Skeletal muscle satellite cell (primary cell): ENCODE results near the gene IL15.
A peak's percentile ranks its signal among the peaks of the same experiment; 100 is the strongest.

Source experiments
- H3K27me3 ChIP-seq: 2 replicates; pipeline ENCODE4 v1.7.0; 2013; ENCODE audit warnings: low read length; ENCODE audit not compliant: control insufficient read depth, insufficient read depth
- H3K36me3 ChIP-seq: 2 replicates; pipeline ENCODE4 v1.7.0; 2013; ENCODE audit warnings: mild to moderate bottlenecking, control low read depth, low read length; ENCODE audit not compliant: insufficient read depth
- H3K4me1 ChIP-seq: 2 replicates; pipeline ENCODE4 v1.7.0; 2013; ENCODE audit warnings: low read length; ENCODE audit not compliant: control insufficient read depth, insufficient read depth
- H3K4me2 ChIP-seq: 2 replicates; pipeline ENCODE4 v1.7.0; 2013; ENCODE audit warnings: mild to moderate bottlenecking, low read length
- H3K4me3 ChIP-seq: 2 replicates; pipeline ENCODE4 v1.7.0; 2013; ENCODE audit warnings: low read length
- H3K9ac ChIP-seq: 2 replicates; pipeline ENCODE4 v1.7.0; 2013; ENCODE audit warnings: mild to moderate bottlenecking, low read depth, low read length, moderate library complexity
- H3K9me3 ChIP-seq: replicated peaks from 2 replicates; pipeline ENCODE4 v1.7.0; 2013; ENCODE audit warnings: mild to moderate bottlenecking, control low read depth, low read length

Gene IL15

DNA sequence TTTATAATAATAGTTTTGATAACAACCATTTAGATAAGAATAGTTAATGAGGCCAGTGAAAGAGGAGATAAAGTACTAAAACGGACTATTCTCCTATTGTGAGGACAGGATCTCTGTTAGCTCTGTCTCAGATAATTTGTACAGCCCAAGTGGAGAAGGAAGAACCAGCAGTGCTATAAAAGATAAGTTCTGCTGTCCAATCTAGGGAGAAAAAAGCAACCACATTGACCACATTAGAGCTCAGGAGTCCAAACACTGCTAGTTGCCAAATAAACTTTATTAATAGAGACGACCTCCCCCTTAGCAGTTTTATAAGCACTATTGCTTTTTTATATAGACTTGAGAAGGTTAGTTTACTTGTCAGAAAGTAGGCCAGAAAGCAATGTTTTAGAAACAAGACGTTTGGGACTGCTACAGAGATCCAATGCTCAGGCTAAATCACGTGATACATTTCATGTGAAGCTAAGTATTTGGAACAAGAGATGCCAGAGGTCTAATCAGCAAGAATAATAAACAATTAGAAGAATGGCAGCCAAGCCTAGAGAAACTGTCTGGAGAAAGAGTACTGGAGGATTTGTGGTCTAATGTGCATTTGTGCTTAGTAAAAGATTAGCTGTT lies 15.9 kb downstream of the IL15 start:
- Histone ChIP-seq H3K9me3 (no peaks in the 10 kb centered on the region), H3K36me3 (no peaks in the 10 kb centered on the region), H3K9ac (no peak overlapping the region), H3K4me3 (no peak overlapping the region), H3K4me1 (peaks cover 20% of the 10 kb centered on the region), H3K27me3 (no peaks in the 10 kb centered on the region), H3K4me2 (peak overlapping the region; percentile 0)

- Histone ChIP-seq H3K27me3 (no peaks in the 10 kb centered on the region), H3K9ac (no peak overlapping the region), H3K4me2 (no peak overlapping the region), H3K9me3 (no peaks in the 10 kb centered on the region), H3K4me1 (peaks cover 12% of the 10 kb centered on the region), H3K36me3 (no peaks in the 10 kb centered on the region), H3K4me3 (no peak overlapping the region)
Observed at GRCh38 chr4:141654098-141654497, 17.7 kb downstream of the IL15 start.

DNA sequence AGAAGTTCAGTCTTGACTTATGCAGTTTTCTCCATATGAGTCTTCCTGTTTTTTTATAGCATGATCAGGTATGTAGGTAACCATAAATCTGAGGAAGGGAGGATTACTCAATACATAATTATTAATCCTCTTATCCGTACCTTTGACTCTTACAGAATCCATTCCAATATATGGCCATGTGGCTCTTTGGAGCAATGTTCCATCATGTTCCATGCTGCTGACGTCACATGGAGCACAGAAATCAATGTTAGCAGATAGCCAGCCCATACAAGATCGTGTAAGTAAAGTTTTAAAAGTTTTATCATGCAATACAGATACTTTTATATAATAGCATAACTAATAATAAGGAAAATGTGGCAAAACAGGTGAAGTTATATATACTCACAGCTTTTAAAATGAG lies 19.6 kb downstream of the IL15 start:
- Histone ChIP-seq H3K4me2 (no peak overlapping the region), H3K4me3 (no peak overlapping the region), H3K4me1 (peaks cover 12% of the 10 kb centered on the region)

DNA sequence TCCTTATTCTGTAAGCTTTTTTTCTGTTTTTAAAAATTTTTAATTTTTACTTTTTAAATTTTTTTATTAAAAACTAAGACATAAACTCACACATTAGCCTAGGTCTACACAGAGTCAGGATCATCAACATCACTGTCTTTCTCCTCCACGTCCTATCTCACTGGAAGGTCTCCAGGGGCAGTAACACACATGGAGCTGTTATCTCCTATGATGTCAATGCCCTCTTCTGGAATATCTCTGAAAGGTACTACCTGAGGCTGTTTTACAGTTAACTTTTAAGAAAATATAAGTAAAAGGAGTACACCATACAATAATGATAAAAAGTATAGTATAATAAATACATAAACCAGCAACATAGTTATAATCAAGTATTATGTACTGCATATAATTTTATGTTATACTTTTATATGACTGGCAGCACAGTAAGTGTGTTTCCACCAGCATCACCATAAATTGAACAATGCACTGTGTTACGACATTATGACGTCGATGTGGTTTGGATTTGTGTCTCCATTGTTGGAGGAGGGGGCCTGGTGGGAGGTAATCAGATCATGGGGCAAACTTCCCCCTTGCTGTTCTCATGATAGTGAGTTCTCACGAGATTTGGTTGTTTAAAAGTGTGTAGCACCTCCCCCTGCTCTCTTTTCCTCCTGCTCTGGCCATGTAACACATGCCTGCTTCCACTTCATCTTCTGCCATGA lies 21.3 kb downstream of the IL15 start:
- no peak overlapping the region for H3K4me2 ChIP-seq
- no peaks in the 10 kb centered on the region for H3K9me3 ChIP-seq
- H3K27me3 ChIP-seq: no peaks in the 10 kb centered on the region
- H3K4me1 ChIP-seq: peaks cover 2% of the 10 kb centered on the region
- no peak overlapping the region for H3K4me3 ChIP-seq
- H3K36me3 ChIP-seq: no peaks in the 10 kb centered on the region
- H3K9ac ChIP-seq: no peak overlapping the region

More for the DNA sequence above, 19.6 kb downstream of the IL15 start:
- Histone ChIP-seq H3K9ac (no peak overlapping the region), H3K9me3 (no peaks in the 10 kb centered on the region), H3K36me3 (no peaks in the 10 kb centered on the region), H3K27me3 (no peaks in the 10 kb centered on the region)

DNA sequence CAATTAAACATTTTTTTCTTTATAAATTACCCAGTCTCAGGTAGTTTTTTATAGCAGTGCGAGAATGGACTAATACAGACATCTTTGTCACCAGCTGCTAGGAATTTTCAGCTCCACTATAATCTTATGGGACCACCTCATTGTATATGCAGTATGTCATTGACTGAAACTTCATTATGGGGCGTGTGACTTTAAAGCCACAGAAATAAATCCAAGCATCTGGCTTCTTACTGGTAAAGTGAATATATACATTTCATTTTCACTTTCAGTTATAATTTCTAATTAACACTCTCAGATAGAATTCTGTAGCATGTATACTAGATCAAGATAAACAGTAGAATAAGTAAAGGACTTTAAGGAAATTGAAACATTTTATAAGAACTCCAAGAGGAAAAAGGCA lies 21.9 kb downstream of the IL15 start:
- Histone ChIP-seq H3K27me3 (no peaks in the 10 kb centered on the region), H3K4me2 (no peak overlapping the region), H3K36me3 (no peaks in the 10 kb centered on the region), H3K9me3 (no peaks in the 10 kb centered on the region), H3K4me1 (no peaks in the 10 kb centered on the region), H3K4me3 (no peak overlapping the region), H3K9ac (no peak overlapping the region)

DNA sequence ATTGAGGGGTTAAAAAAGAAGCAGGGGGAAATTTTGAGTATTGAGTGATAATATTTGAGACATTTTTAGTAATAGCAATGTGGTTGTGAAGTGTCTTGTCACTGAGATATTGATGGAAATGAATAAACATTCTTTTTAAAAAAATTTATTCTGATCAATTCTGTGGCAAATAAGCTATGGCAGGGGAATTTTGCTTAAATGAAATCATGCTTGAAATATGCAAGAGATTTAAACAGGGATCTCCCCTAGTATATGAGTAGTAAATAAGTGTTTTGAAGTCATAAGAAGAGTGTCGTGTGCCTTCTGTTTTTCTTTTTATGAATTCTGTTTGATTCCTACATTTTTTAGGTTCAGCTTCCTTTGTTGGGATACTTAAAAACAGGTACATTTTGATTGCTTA lies 23.2 kb downstream of the IL15 start:
- Histone ChIP-seq H3K27me3 (no peaks in the 10 kb centered on the region), H3K9me3 (no peaks in the 10 kb centered on the region), H3K36me3 (no peaks in the 10 kb centered on the region)

DNA sequence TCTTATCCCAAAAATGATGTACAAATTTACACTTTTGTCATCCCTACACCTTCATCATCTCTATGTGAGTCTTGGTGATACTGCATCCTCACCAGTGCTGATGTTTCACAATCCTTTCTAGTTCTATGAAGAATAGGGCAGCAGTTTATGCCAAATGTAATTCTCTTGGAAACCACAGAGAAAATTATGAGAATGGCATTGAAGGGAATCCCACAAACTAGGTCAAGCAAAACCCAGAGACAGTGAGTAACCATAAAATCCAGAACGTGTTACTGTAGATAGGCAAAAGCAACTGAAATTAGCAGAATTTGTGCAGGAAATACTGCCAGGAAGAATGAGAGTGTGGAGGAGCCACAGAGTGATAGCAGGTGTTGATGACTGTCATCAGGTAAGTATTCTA lies 24.5 kb downstream of the IL15 start:
- Histone ChIP-seq H3K27me3 (no peaks in the 10 kb centered on the region), H3K4me1 (peaks cover 7% of the 10 kb centered on the region), H3K4me2 (no peak overlapping the region), H3K9me3 (no peaks in the 10 kb centered on the region), H3K9ac (no peak overlapping the region), H3K36me3 (no peaks in the 10 kb centered on the region), H3K4me3 (no peak overlapping the region)

More for the DNA sequence above, 23.2 kb downstream of the IL15 start:
- Histone ChIP-seq H3K4me3 (no peak overlapping the region), H3K9ac (no peak overlapping the region), H3K4me1 (peaks cover 7% of the 10 kb centered on the region), H3K4me2 (no peak overlapping the region)

GRCh38 chr4:141668200-141668910 lies 32.0 kb downstream of the IL15 start:
- H3K27me3 ChIP-seq: no peaks in the 10 kb centered on the region
- H3K9ac ChIP-seq: no peak overlapping the region
- H3K4me2 ChIP-seq: no peak overlapping the region
- peaks cover 7% of the 10 kb centered on the region for H3K4me1 ChIP-seq
- H3K36me3 ChIP-seq: no peaks in the 10 kb centered on the region
- no peak overlapping the region for H3K4me3 ChIP-seq
- no peaks in the 10 kb centered on the region for H3K9me3 ChIP-seq

- H3K4me3 ChIP-seq: no peak overlapping the region
- H3K27me3 ChIP-seq: no peaks in the 10 kb centered on the region
- H3K4me1 ChIP-seq: no peaks in the 10 kb centered on the region
- no peak overlapping the region for H3K4me2 ChIP-seq
- H3K9me3 ChIP-seq: no peaks in the 10 kb centered on the region
- no peaks in the 10 kb centered on the region for H3K36me3 ChIP-seq
- H3K9ac ChIP-seq: no peak overlapping the region
Observed at GRCh38 chr4:141669501-141669900, 33.1 kb downstream of the IL15 start.

DNA sequence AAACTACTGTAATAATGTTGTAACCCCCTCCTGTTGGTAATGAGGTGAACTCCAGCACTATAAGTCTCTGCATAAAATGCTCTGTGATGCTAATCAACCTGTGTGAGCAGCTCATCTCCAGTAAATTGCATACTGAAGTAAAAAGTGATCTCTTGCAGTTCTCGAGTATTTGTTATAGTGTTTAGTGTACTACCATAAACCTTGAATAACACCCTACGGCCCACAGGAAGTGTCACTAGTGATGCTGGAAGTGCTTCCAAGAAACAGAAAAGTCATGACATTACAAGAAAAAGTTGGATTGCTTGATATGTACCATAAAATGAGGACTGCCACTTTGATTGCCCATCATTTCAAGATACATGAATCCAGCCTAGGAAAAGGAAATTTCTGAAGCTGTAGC lies 39.0 kb downstream of the IL15 start:
- H3K4me3 ChIP-seq: no peak overlapping the region
- H3K27me3 ChIP-seq: no peaks in the 10 kb centered on the region
- H3K4me2 ChIP-seq: no peak overlapping the region
- H3K9me3 ChIP-seq: no peaks in the 10 kb centered on the region
- H3K4me1 ChIP-seq: peaks cover 7% of the 10 kb centered on the region
- no peaks in the 10 kb centered on the region for H3K36me3 ChIP-seq
- no peak overlapping the region for H3K9ac ChIP-seq

DNA sequence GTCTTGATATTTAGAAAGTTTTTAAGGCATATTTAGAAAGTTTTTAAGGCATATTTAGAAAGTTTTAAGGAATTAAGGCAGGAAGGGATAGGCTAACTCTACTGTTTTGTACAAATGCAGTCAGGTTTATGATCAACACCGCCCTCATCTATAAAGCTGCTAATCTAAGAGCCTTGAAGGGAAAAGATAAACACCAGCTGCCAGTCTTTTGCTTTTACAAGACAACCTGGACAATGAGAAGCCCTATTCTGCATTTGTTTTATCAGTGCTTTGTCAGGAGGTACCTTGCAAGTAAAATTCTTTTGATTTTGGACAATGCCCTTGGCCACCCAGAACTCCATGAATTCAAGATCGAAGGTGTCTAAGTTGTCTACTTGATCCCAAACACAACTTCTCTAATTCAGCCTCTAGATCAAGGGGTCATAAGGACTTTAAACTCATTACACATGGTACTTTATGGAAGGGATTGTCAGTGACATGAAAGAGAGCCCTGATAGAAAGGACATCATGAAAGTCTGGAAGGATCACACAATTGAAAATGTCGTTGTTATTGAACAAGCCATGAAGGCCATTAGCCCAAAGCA lies 39.8 kb downstream of the IL15 start:
- Histone ChIP-seq H3K9ac (no peak overlapping the region), H3K9me3 (no peaks in the 10 kb centered on the region), H3K36me3 (no peaks in the 10 kb centered on the region), H3K4me3 (no peak overlapping the region), H3K4me1 (peaks cover 7% of the 10 kb centered on the region), H3K27me3 (no peaks in the 10 kb centered on the region), H3K4me2 (no peak overlapping the region)
